GM21619 (cell line): ENCODE data around the gene RNF25.

Source experiments
- ATAC-seq: cut with Tn5 transposase; IDR thresholded peaks from one replicate; pipeline ENCODE4 v1.9.1; 2021; ENCODE audit not compliant: unreplicated experiment

The RNF25 gene

GRCh38 chr2:218680061-218680460, 8.3 kb upstream of the RNF25 start:
- no peak for ATAC-seq

- ATAC-seq: no peak
These were observed 7.3 kb upstream of the RNF25 start for GRCh38 chr2:218679119-218679518.

GRCh38 chr2:218671097-218671653, 627 bp downstream of the RNF25 start:
- no peak for ATAC-seq

- ATAC-seq: no peak
These were observed 7.1 kb downstream of the RNF25 start for GRCh38 chr2:218664653-218665052.

GRCh38 chr2:218663901-218664300, 7.9 kb downstream of the RNF25 start:
- ATAC-seq: no peak

GRCh38 chr2:218662827-218663226, 9.0 kb downstream of the RNF25 start:
- ATAC-seq: no peak

- no peak for ATAC-seq
These were observed 9.4 kb downstream of the RNF25 start for GRCh38 chr2:218662377-218662776.

GRCh38 chr2:218659988-218660358, 11.8 kb downstream of the RNF25 start:
- ATAC-seq: no peak

GRCh38 chr2:218659258-218659987, 12.4 kb downstream of the RNF25 start, which contains the start of the genes BCS1L and ZNF142:
Gene BCS1L, plus strand, starts transcription at chr2:218659683. Its CDS starts 1,305 bp downstream, at chr2:218660988.
Gene ZNF142, minus strand, starts transcription at chr2:218659623. Its CDS starts 3,194 bp downstream, at chr2:218656429.
- peak; percentile 94 for ATAC-seq

GRCh38 chr2:218658671-218659257, 13.0 kb downstream of the RNF25 start:
- ATAC-seq: peak; percentile 38

- ATAC-seq: no peak
These were observed 16.1 kb downstream of the RNF25 start for GRCh38 chr2:218655751-218656150.

- ATAC-seq: no peak
These were observed 23.1 kb downstream of the RNF25 start for GRCh38 chr2:218648787-218649100.

- no peak for ATAC-seq
These were observed 23.6 kb downstream of the RNF25 start for GRCh38 chr2:218648088-218648786.

- peak; percentile 69 for ATAC-seq
These were observed 26.7 kb downstream of the RNF25 start for GRCh38 chr2:218645126-218645525.

GRCh38 chr2:218644721-218645120, 27.1 kb downstream of the RNF25 start:
- ATAC-seq: no peak

- ATAC-seq: no peak
These were observed 28.0 kb downstream of the RNF25 start for GRCh38 chr2:218643751-218644310.

- ATAC-seq: no peak
These were observed 29.0 kb downstream of the RNF25 start for GRCh38 chr2:218642786-218643185.

GRCh38 chr2:218642121-218642656, 29.6 kb downstream of the RNF25 start:
- no peak for ATAC-seq

GRCh38 chr2:218638372-218638771, 33.4 kb downstream of the RNF25 start:
- no peak for ATAC-seq

- ATAC-seq: no peak
These were observed 36.1 kb downstream of the RNF25 start for GRCh38 chr2:218635719-218636118.

- ATAC-seq: no peak
These were observed 40.0 kb downstream of the RNF25 start for GRCh38 chr2:218631837-218632236.
